H9 (cell line): ENCODE results near the gene SEPTIN3. TPM values are rescaled to one million over a fixed set of nuclear protein-coding genes. Genes with fewer than 3 reads are reported as not detected.

ENCODE experiments used
- DNase-seq: peaks from one replicate; pipeline ENCODE4 v3.0.0-alpha.2; 2017
- H2AFZ ChIP-seq: one replicate; pipeline ENCODE4 v1.6.1; 2013; ENCODE audit warnings: mild to moderate bottlenecking, low read length, control low read depth, moderate library complexity
- H2AK5ac ChIP-seq: 2 replicates; pipeline ENCODE4 v1.6.1; 2013; ENCODE audit warnings: low read length, control low read depth, mixed read lengths; ENCODE audit not compliant: insufficient read length
- H2BK120ac ChIP-seq: one replicate; pipeline ENCODE4 v1.6.1; 2013; ENCODE audit warnings: low read depth, mild to moderate bottlenecking, low read length, control low read depth, inconsistent platforms; ENCODE audit not compliant: poor library complexity, severe bottlenecking
- H2BK12ac ChIP-seq: 2 replicates; pipeline ENCODE4 v1.6.1; 2013; ENCODE audit warnings: low read length, control low read depth, mixed read lengths, low read depth; ENCODE audit not compliant: insufficient read length
- H2BK15ac ChIP-seq: 2 replicates; pipeline ENCODE4 v1.6.1; 2013; ENCODE audit warnings: low read depth, low read length, control low read depth
- H2BK20ac ChIP-seq: one replicate; pipeline ENCODE4 v1.6.1; 2013; ENCODE audit warnings: low read depth, mild to moderate bottlenecking, low read length, control low read depth, inconsistent platforms; ENCODE audit not compliant: poor library complexity, severe bottlenecking
- H2BK5ac ChIP-seq: 2 replicates; pipeline ENCODE4 v1.6.1; 2013; ENCODE audit warnings: low read length, control low read depth, mixed read lengths; ENCODE audit not compliant: insufficient read length
- H3K14ac ChIP-seq: 2 replicates; pipeline ENCODE4 v1.6.1; 2013; ENCODE audit warnings: low read length, control low read depth; ENCODE audit not compliant: insufficient read depth
- H3K18ac ChIP-seq: 2 replicates; pipeline ENCODE4 v1.6.1; 2013; ENCODE audit warnings: low read depth, mild to moderate bottlenecking, mixed read lengths, low read length, control low read depth; ENCODE audit not compliant: insufficient read length
- H3K23ac ChIP-seq: 2 replicates; pipeline ENCODE4 v1.6.1; 2013; ENCODE audit warnings: low read length, control low read depth, mixed read lengths, low read depth; ENCODE audit not compliant: insufficient read length
- H3K23me2 ChIP-seq: 2 replicates; pipeline ENCODE4 v1.6.1; 2013; ENCODE audit warnings: low read depth, mild to moderate bottlenecking, mixed read lengths, low read length, control low read depth; ENCODE audit not compliant: insufficient read length, poor library complexity, severe bottlenecking
- H3K27ac ChIP-seq: 2 replicates; pipeline ENCODE4 v1.5.1; 2013; ENCODE audit warnings: low read length, control low read depth, mixed read lengths, low read depth; ENCODE audit not compliant: insufficient read length
- H3K27me3 ChIP-seq: 2 replicates; pipeline ENCODE4 v1.6.1; 2013; ENCODE audit warnings: low read length, control low read depth, inconsistent platforms; ENCODE audit not compliant: insufficient read depth
- H3K4ac ChIP-seq: 2 replicates; pipeline ENCODE4 v1.6.1; 2013; ENCODE audit warnings: low read depth, mild to moderate bottlenecking, control low read depth, inconsistent platforms, low read length, moderate library complexity
- H3K4me1 ChIP-seq: 2 replicates; pipeline ENCODE4 v1.6.1; 2013; ENCODE audit warnings: low read length, control low read depth, inconsistent platforms; ENCODE audit not compliant: insufficient read depth
- H3K4me2 ChIP-seq: 2 replicates; pipeline ENCODE4 v1.6.1; 2013; ENCODE audit warnings: low read length, control low read depth, mixed read lengths; ENCODE audit not compliant: insufficient read length, insufficient read depth
- H3K56ac ChIP-seq: 2 replicates; pipeline ENCODE4 v1.6.1; 2013; ENCODE audit warnings: low read depth, mild to moderate bottlenecking, mixed read lengths, low read length, control low read depth; ENCODE audit not compliant: insufficient read length
- H3K79me1 ChIP-seq: 2 replicates; pipeline ENCODE4 v1.6.1; 2013; ENCODE audit warnings: low read depth, mild to moderate bottlenecking, moderate library complexity, low read length, control low read depth, inconsistent platforms; ENCODE audit not compliant: insufficient read depth, poor library complexity, severe bottlenecking
- H3K79me2 ChIP-seq: 2 replicates; pipeline ENCODE4 v1.6.1; 2013; ENCODE audit warnings: low read length, control low read depth, inconsistent platforms; ENCODE audit not compliant: insufficient read depth
- H3K9ac ChIP-seq: 2 replicates; pipeline ENCODE4 v1.6.1; 2013; ENCODE audit warnings: low read length, control low read depth, mixed read lengths; ENCODE audit not compliant: insufficient read length; ENCODE audit errors: extremely low read depth
- H3K9me3 ChIP-seq: one replicate; pipeline ENCODE4 v1.6.1; 2013; ENCODE audit warnings: low read depth, low read length, inconsistent platforms; ENCODE audit not compliant: control insufficient read depth
- H3T11ph ChIP-seq: one replicate; pipeline ENCODE4 v1.6.1; 2013; ENCODE audit warnings: mild to moderate bottlenecking, low read length, control low read depth, inconsistent platforms
- H4K20me1 ChIP-seq: one replicate; pipeline ENCODE4 v1.6.1; 2013; ENCODE audit not compliant: control insufficient read depth, insufficient read length, insufficient read depth
- H4K5ac ChIP-seq: 2 replicates; pipeline ENCODE4 v1.6.1; 2013; ENCODE audit warnings: low read depth, mild to moderate bottlenecking, mixed read lengths, low read length, control low read depth; ENCODE audit not compliant: insufficient read length
- H4K8ac ChIP-seq: replicated peaks from 2 replicates; pipeline ENCODE4 v1.6.1; 2013; ENCODE audit warnings: low read length, control low read depth, mixed read lengths, low read depth; ENCODE audit not compliant: insufficient read length
- H4K91ac ChIP-seq: 2 replicates; pipeline ENCODE4 v1.6.1; 2013; ENCODE audit warnings: low read depth, mild to moderate bottlenecking, moderate library complexity, mixed read lengths, low read length, control low read depth; ENCODE audit not compliant: insufficient read length
- H3K27ac Mint-ChIP-seq, 3 experiments: 2 replicates in 2 of 3; 3 replicates in 1 of 3; pipeline ENCODE4 v1.8.0; 2020 to 2021; ENCODE audit warnings: mixed read lengths in 3 of 3, mild to moderate bottlenecking in 1 of 3, moderate library complexity in 1 of 3
- H3K27me3 Mint-ChIP-seq: 2 replicates; pipeline ENCODE4 v1.8.0; 2021; ENCODE audit warnings: low read depth, mild to moderate bottlenecking, moderate library complexity, mixed read lengths
- H3K36me3 Mint-ChIP-seq, 3 experiments: 2 replicates in 2 of 3; 3 replicates in 1 of 3; pipeline ENCODE4 v1.8.0; 2020 to 2021; ENCODE audit warnings: low read depth in 3 of 3, mixed read lengths in 3 of 3; ENCODE audit not compliant: insufficient read depth in 1 of 3
- H3K4me1 Mint-ChIP-seq, 2 experiments: 2 replicates each; pipeline ENCODE4 v1.8.0; 2020; ENCODE audit warnings: mixed read lengths in 2 of 2
- H3K4me3 Mint-ChIP-seq, 2 experiments: 2 replicates in 1 of 2; 3 replicates in 1 of 2; pipeline ENCODE4 v1.8.0; 2020 to 2021; ENCODE audit warnings: mild to moderate bottlenecking in 2 of 2, mixed read lengths in 2 of 2, moderate library complexity in 1 of 2
- H3K9me3 Mint-ChIP-seq, 2 experiments: 2 replicates in 1 of 2; 3 replicates in 1 of 2; pipeline ENCODE4 v1.8.0; 2020; ENCODE audit warnings: mild to moderate bottlenecking in 2 of 2, mixed read lengths in 2 of 2, moderate library complexity in 1 of 2
- WGBS: extraction: QIAGEN DNeasy Blood & Tissue Kit; methylation state at CpG from one replicate; pipeline ENCODE4 v1.1.7; 2013; ENCODE audit warnings: missing lambda C conversion rate, low lambda C conversion rate, mixed read lengths; ENCODE audit not compliant: insufficient read length; ENCODE audit errors: extremely low coverage; 5-methylcytosine and 5-hydroxymethylcytosine counted together
- total RNA-seq: library from RNA; stranded (reverse); gene quantifications from 2 replicates; pipeline ENCODE4 v1.2.1, GENCODE V29; 2021
- TF ChIP-seq, protein P1 (sequence below): fragments of 200-600 bp; sonication (generic); conservative IDR thresholded peaks from 3 replicates; pipeline ENCODE4 v1.8.0; 2021; ENCODE audit warnings: antibody characterized with exemption, mild to moderate bottlenecking

The SEPTIN3 gene
- total RNA-seq, 1 experiment from 2014 or later: 33.3 TPM

DNA sequence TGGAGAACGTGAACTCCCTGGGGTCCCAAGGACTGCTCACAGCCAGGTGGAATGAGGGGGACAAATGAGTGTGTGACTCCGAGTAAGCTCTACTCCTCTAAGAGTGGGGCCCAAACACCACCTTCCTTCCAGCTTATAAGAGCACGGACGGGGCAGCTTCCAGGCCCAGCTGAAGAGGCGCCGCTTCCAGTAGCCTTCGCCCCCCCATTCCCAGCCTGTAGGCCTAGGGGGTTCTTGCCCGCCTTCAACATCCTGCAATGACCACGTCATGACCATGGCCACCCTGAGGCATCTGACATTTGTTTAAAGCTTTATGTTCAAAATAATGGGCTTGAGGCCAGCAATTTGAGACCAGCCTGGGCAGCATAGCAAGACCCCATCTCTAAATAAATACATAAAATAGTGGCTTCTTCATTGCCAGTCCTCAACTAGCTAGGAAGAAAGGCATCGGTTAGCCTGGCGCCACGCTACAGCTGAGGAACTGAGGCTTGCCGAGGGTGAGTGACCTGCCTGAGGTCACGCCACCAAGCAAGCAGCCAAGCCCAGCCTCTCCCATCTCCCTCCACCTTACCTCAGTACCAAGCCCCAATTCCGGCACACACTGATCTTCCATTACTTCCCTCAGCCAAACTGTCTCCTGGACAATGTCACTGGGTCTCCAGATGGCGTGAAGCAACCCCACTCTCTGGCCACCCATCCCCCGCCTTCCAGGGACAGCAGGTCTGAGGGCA is 34.8 kb upstream of the SEPTIN3 start:
- H4K20me1 ChIP-seq: no peaks in the 10 kb centered on the region
- H3K18ac ChIP-seq: no peak overlapping the region
- no peak overlapping the region for H3K4ac ChIP-seq
- H4K5ac ChIP-seq: no peak overlapping the region
- no peaks in the 10 kb centered on the region for H3K9me3 ChIP-seq
- no peak overlapping the region for H3K23ac ChIP-seq
- no peaks in the 10 kb centered on the region for H3K23me2 ChIP-seq
- H2BK12ac ChIP-seq: no peak overlapping the region
- H3K9ac ChIP-seq: no peak overlapping the region
- peaks cover 2 to 3% of the 10 kb centered on the region in 2 experiments; a peak in 3 of 4 replicates for H3K4me1 Mint-ChIP-seq
- H3K4me1 ChIP-seq: no peaks in the 10 kb centered on the region
- H2BK120ac ChIP-seq: no peak overlapping the region
- H3K27me3 ChIP-seq: no peaks in the 10 kb centered on the region
- no peaks in the 10 kb centered on the region for H3K79me1 ChIP-seq
- peaks cover 12% of the 10 kb centered on the region for H3K27me3 Mint-ChIP-seq
- no peak overlapping the region for H3K4me3 Mint-ChIP-seq
- H2AFZ ChIP-seq: no peak overlapping the region
- no peak overlapping the region for H3K4me2 ChIP-seq
- H3K14ac ChIP-seq: no peak overlapping the region; the same call in 1 of the 2 replicates
- no peak overlapping the region for H2BK15ac ChIP-seq
- no peak overlapping the region for H4K8ac ChIP-seq
- TF ChIP-seq, protein P1, sequence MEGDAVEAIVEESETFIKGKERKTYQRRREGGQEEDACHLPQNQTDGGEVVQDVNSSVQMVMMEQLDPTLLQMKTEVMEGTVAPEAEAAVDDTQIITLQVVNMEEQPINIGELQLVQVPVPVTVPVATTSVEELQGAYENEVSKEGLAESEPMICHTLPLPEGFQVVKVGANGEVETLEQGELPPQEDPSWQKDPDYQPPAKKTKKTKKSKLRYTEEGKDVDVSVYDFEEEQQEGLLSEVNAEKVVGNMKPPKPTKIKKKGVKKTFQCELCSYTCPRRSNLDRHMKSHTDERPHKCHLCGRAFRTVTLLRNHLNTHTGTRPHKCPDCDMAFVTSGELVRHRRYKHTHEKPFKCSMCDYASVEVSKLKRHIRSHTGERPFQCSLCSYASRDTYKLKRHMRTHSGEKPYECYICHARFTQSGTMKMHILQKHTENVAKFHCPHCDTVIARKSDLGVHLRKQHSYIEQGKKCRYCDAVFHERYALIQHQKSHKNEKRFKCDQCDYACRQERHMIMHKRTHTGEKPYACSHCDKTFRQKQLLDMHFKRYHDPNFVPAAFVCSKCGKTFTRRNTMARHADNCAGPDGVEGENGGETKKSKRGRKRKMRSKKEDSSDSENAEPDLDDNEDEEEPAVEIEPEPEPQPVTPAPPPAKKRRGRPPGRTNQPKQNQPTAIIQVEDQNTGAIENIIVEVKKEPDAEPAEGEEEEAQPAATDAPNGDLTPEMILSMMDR: no peak
- DNase-seq: no peak
- H2AK5ac ChIP-seq: no peak overlapping the region
- no peak overlapping the region for H2BK5ac ChIP-seq
- H2BK20ac ChIP-seq: no peak overlapping the region
- H3K27ac Mint-ChIP-seq: no peak overlapping the region
- H3K36me3 Mint-ChIP-seq: peaks cover 15 to 29% (median 28%) of the 10 kb centered on the region in 3 experiments; a peak in 6 of 7 replicates
- H3T11ph ChIP-seq: no peak overlapping the region
- H3K27ac ChIP-seq: no peak overlapping the region
- H4K91ac ChIP-seq: no peak overlapping the region
- no peaks in the 10 kb centered on the region for H3K9me3 Mint-ChIP-seq
- H3K79me2 ChIP-seq: no peaks in the 10 kb centered on the region
- H3K56ac ChIP-seq: no peak overlapping the region
- WGBS: no CpG with 5 or more reads among the region's 17 CpGs
